GM19455 (cell line): Measurements from ENCODE around the gene SGPL1.

Source experiments
- ATAC-seq: cut with Tn5 transposase; IDR thresholded peaks from one replicate; pipeline ENCODE4 v1.9.1; 2021; ENCODE audit not compliant: unreplicated experiment

The SGPL1 gene

DNA sequence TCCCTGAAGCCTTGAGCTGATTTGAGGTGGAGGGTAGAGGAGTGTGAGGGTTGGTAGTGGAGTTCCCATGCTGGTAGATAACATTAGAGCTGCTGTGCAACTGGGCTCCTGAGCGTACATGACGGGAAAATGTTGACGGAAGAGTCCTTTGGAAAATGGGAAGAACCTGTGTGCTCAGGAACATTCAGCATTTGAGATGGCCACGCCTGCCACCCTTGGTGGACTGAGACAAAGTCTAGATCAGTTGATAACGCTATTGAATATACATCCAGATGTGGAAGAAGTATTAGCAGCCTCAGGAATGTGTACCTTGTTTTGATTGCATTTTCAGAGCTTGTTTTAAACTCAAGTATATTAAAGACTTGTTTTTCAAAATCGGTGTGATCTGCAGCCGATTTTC, 56.5 kb downstream of the SGPL1 start:
- ATAC-seq: no peak

DNA sequence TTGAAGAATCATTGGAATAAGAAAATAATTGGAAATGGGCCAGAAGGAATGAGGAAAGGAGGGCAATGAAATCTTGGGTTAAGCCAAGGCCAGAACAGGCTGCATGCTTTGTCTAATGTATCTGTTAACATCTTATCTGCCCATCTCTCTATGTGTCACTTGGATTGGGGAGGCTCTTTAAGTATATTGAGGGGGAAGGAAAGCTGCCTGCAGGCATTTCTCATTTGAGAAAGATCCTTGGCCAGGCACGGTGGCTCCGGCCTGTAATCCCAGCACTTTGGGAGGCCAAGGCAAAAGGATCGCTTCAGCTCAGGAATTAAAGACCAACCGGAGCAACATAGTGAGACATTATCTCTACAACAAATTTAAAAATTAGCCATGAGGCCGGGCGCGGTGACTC, 58.3 kb downstream of the SGPL1 start:
- ATAC-seq: no peak

DNA sequence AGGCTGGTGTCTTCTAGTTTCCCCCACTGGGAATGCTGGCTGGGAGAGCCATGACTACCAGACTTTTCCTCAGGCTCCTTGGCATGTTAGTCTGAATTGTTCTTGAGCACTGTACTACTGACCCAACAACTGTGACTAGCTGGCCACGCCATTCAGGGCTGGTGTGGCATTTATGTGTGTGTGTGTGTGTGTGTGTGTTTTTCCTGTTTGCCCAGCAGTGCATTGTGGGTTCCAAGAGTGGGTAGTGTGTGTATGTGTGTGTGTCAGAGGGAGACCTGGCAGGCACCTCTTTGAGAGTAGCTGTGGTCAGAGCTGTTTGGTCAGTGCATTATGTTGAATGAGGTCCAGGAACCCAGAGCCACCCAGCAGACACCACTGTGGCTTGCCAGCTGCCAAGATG, 63.5 kb downstream of the SGPL1 start:
- no peak for ATAC-seq

DNA sequence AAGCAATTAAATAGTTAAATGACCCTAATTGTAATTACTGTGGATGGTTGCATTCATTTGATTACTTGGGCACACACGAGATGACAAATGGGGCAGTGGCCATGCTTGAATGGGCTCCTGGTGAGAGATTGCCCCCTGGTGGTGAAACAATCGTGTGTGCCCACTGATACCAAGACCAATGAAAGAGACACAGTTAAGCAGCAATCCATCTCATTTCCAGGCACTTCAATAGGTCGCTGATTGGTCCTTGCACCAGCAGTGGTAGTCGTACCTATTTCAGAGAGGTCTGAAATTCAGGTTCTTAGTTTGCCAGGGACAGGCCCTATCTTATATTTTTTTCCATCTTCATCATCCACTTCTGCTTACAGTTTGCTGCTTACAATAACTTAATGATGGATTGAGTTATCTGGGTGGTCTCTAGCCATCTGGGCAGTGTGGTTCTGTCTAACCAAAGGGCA, 64.4 kb downstream of the SGPL1 start:
- ATAC-seq: no peak

DNA sequence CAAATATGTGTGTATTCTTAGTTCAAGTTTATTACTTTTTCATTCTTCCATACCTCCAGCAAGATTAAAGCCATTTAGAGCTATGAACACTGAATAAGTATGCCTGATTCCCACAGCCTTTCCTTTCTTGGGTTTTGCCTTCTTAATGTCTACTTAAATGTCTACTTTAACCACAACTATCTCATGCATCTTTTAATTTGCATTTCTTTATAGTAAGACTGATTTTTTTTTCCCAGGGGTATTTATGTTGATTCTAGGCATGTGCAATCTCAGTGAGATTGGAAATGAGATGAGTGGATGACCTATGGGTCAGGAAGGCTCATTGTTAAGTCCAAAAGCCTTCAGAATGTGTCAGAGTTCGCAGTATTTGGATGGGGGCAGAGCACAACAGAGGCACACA, 69.0 kb downstream of the SGPL1 start:
- ATAC-seq: no peak

DNA sequence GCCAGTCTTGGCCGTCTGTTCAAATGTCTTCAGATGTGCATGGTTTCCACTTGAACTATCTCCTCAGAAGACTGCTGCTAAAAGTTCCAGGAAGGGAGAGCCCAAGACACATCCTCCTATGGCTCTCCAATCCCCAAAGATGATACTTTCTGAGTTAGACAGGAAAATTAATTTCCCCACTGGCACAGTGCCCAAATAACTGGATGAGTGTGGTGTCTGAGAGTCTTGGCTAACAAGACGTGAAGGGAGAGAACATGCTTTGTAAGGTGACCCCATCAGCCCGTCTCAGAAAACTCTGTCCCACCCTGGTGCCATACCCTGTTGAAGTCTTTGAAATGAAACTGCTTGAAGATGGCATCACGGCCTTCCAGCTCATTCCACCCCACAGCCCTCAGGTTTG, 69.7 kb downstream of the SGPL1 start:
- no peak for ATAC-seq

DNA sequence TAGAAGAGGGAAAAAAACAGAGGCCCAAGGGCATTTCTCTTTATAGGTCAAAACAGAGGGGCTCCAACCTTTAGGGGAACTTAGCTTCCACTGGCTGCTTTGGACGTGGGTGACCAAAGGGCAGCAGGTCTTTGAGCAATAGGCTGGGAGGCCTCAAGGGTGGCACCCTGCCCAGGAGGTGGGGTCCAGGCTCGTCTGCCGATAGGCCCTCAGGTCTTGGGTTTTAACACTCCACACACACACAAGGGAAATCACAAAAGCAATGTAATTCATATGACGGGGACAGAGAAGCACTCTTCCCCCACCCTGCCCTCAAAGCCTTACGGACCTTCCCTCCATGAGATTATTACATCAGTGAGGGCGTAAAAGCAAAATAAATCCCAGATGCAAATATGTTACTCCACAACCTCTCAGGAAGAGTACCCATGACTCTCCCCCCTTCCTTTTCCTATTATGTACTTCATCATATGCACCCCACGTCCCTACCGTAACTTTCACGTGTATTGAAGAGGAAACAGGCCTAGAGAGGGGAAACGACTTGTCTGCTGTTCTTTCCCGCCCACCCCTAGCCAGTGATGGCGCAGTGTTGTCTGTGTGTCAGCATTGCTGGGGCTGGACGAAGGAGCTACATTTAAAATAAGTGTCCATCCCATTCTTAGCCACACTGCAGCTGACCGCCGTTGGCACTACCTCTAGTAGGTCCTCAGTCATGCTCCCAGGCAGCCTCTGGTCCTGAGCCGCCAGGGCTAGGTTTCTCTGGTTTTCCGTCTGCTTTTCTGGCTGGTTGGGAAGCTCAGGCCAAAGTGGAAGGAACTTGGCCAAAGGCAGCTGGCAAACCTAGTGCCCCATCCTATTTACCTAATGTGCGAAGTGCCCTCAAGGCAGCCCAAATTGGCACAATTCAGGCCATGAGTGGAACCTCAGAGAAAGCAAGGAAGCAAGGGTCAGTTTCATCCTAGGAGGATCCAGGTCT, 70.5 kb downstream of the SGPL1 start:
- no peak for ATAC-seq

DNA sequence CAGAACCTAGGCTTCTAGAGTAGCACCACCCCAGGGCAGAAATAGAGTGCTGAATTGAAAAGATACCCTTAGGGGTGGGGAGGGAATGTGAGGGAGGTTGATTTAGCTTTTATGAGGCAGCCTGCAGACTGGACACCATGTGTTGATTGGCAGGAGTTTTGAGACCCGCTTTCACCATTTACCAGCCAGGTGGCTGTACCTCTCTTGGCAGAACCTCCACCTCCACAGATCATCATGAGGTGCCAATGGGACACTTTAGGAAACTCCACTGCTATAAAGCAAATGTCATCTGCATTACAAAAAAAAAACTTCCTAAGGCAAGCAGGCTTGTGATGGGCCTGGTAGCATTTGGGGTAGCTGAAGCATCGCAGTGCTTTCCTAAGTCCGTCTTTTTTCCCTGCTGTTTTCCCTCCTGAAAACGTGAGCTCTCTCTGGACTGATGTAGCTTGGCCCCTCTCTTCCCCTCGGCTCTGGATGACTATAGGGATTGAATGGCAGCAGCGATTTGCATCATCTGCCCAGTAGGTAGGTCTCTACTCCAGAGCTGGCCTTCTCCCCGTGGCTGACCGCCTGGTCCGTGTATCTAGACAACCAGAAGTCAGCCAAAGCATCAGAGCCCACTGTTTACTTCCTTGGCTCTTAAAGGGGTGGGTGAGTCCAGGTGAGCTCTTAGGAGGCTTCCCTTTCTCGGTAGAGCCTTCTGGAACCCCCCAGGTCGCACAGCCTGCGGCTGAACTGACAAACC, 71.3 kb downstream of the SGPL1 start:
- no peak for ATAC-seq

DNA sequence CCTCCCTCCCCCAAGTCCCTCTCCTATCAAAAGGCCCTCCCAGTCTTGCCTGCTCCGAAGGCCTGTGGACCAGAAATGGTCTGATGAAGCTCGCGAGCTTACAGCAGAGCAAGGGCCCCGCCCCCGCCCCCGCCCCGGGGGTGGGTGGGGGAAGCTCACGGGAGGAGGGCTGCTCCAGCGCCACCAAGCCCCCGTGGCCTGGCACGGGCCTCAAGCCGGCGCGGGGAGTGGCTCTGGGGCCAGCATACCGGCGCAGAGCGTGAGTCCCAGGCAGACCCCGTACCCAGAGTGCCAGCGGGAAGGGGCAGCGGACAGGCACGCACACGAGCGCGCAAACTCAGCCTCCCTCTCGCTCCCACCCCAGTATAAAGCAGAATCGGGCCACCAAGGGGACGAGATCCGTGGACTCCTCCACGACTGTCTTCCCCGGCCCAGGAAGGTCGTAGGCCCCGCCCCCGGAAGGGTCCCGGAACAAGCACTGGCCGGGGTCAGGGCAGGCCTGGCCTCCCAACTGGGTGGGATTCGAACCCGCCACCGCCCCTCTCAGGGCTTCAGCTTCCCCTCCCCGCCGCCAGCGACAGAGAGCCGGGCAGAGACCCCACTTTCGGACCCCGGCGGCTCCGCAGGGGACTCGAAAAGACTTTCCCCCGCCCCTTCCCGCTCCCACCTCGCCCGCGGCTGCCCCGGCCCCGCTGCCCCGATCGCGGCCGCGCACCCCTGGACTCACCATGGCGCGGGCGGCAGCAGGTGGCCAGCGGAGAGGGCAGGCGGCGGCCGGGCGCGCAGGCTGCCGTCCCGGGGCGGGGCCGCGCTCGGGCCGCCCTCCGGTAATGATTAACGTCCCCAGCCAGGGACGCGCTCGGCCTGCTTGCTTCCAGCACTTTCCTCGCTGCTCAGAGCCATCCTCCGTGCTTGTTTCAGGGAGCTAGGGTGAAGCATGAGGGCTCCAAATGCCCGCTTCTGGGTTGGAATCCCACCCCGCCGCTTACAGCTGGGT, 72.4 kb downstream of the SGPL1 start, which contains the start of gene PCBD1:
PCBD1 (minus strand) TSS at position 762 of the 997 bp plus-strand sequence; CDS start at position 730, 32 bp downstream.
- ATAC-seq: peak; percentile 84

DNA sequence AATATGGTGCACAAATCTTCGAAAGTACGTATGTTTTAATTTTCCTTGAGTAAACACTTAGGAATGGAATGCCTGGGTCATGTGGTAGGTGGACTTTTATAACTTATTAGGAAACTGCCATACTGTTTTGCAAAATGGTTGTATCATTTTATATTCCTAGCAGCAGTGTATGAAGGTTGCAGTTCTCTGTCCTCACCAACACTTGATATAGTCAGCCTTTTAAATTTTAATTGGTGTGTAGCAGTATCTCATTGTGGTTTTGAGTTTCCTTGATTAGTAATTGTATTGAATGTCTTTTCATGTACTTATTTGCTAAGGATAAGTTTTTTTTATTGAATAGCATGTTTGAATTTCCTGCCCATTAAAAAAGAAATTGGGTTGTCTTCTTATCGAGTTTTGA, 73.5 kb downstream of the SGPL1 start:
- no peak for ATAC-seq

DNA sequence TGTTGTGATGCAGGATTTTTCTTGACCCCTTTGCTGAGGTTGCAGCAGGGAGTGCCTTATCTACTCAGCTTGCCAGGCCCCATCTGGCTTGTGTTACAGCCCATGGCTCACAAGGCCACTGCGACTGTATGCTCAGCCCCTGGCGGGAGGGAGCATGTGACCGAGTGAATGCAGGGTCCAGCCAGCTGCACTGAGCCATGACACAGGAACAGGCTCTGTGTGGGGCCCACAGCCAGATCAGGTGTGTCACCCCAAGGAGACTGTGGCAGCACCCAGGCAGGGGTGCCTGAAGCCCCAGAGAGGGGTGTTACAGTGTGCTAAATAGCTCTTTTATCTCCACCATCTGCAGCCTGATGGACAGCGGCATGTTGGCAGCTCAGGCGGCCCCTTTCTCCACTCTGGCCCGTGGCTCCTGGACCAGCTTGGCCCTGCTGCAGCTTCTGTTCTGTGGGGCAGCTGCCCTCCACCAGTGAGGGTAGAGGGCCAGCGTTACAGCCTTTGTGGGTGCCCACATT, 75.2 kb downstream of the SGPL1 start:
- ATAC-seq: no peak

DNA sequence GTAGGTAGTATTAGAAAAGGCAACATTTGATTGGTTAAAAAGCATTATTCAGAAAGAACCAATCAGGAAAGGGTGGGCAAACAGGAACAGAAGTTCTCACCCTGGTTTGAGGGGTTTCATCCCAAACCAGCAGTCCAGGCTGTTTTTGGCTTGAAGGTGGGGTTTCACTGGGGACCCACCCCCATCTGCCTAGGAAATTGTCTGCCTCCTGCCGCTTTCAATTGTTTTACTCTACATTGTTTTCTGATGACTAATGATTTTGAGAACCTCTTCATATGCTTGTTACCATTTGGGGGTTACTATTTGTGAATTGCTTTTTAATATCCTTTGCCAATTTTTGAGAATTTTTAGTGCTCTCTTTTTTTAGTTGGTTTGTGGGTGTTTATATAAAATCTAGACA, 75.9 kb downstream of the SGPL1 start:
- ATAC-seq: no peak

DNA sequence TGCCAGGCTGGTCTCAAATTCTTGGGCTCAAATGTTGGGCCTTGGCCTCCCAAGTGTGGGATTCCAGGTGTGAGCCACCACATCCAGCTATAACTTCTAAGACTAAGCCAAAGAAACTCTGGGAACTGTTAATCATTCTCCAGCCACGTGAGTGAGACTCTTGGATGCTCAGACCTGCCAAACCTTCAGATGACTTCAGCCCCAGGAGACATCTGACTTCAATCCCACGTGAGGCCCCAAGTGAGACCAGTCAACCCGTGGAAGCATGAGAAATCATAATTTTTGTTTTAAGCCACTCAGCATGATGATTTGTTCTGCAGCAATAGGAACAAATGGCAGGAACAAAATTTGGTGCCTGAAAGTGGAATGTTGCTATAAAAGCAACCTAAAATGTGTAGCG, 76.9 kb downstream of the SGPL1 start:
- no peak for ATAC-seq

DNA sequence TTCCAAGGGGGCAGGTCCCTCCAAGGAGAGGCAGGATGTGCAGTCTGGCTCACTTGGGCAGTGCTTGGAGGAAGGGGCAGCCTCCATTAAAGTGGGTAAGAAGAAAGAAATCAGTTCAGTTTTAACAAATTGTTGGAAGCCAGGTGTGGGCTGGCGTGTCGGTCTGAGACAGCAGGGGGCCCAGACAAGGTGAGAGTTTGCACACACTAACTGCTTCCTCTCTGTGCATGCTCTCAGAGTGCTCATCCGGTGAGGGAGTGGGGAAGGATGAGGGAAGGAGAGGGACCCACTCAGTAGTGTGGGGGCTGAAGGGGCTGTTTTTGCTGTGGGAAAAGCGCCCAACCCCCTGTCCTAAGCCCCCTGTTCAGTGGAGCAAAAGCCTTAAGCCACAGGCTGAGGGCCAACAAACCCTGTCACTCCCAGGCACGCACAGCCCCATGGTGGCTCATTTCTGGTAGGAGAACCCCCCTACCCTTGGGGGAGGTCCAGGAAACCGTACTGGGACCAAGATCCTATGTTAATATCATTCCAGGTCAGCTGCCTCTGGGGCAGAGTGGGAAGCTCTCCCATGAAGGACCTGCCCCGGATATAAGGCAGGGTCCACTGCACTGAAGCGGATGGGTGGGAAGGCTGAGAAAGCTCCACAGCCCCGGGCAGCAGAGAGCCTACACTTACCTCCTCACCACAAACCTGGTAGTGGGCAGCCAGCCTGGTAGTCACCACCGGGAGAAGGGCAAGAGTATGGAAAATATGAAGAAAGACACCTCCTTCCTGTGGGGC, 77.7 kb downstream of the SGPL1 start:
- no peak for ATAC-seq

DNA sequence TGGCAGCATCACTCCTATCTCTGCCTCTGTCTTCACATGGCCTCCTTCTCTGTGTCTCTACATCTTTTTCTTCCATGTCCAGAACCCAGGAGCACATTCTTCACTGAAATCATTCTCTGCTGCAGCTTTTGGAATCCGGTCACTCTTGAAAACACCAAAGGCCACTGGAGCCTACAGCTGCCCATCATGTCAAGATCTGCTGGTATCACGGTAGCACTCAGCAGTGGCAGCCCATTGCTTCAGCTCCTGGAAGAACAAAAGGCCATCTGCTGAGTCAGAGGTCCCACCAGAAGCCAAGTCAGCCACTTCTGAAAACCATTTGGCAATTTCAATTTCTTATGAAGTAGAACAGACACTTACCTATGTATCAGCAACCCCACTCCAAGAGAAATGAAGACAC, 78.7 kb downstream of the SGPL1 start:
- ATAC-seq: no peak

DNA sequence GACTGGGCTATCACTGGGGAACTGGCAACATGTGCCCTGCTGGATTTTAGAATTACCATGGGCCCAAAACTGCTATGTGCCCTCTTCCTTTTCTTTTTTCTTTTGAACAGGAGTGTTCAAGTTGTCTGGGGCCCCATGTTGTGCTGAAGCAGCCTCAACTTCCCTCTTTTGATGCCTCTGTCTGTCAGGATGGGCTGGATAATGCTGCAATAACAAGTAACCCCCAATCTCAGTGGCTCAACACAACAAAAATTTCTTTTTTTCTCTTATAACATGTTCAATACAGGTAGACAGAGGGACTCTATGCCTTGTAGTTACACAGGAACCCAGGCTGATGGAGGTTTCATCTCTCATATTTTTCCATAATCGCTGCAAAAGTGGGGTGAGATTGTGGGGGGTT, 80.8 kb downstream of the SGPL1 start:
- ATAC-seq: no peak

DNA sequence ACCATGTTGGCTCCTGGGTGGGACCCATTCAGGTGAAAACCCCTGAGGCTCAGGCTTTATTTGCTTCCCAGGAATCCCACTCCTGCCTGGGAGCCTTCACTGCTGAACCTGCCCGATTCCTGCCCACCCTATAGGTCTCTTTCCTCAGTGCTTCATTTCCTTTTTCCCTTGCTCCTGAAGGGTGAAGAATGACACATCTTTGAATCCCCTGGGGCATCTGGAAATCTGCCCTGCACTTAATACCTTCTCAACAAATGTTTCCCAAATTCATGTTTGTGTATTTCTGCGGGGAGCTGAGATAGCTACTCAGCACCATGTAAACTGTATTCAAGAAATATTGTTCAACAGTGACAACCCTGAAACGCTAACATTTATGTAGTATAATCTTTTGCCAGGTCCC, 82.9 kb downstream of the SGPL1 start:
- ATAC-seq: no peak

DNA sequence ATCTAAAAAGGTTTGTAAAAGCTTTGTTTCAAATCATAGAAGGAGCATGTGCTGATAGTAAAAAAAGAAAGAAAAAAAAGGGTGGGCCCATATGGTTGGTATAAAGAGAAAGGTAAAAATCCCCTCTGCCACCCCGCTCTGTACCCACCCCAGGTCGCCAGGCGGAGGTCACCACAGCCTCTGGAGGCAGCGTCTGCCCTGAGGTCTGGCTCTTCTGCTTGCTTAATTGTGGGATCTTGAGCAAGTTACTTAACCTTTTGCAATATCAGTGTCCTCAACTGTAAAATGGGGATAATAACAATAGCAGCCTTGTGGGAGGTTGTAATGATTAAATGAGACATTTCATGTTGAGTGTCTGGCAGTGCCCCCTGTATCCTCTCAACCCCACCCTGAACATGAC, 83.3 kb downstream of the SGPL1 start:
- no peak for ATAC-seq

DNA sequence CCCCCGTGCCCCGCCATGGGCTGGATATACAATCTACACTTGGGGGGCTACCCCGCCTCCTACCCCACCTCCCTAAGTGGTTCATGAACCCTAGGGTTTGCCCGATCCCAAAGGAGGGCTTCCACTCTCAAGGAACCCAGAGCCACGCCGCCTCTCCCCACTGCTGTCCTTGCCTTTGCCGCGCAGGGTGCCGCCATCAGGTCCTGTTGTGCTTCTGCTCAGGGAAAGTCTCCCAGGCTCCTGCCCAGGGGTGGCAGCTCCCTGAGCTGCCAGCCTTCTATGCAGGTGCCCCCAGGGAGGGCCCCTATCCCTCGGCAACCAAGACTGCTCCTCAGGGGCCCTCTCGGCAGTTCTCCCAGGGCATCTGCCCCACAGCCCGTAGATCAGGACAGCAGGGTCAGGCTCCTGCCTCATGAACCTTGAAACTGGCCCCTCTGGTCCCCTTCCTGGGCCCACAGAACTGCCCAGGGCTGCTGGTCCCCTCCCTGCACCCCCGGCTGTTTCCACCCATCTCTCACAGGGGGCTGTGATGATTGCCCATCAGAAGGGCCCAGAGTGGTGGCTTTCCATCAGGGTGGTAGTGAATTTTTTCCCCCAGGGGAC, 85.6 kb downstream of the SGPL1 start:
- ATAC-seq: no peak
